ENCODE measurements around the gene MYBBP1A. TPM values are rescaled to one million over a fixed set of nuclear protein-coding genes. Genes with fewer than 3 reads are reported as not detected.

The MYBBP1A gene
- total RNA-seq, 6 experiments from 2014 or later: 16.3 to 32.0 (median 23.7) TPM

DNA sequence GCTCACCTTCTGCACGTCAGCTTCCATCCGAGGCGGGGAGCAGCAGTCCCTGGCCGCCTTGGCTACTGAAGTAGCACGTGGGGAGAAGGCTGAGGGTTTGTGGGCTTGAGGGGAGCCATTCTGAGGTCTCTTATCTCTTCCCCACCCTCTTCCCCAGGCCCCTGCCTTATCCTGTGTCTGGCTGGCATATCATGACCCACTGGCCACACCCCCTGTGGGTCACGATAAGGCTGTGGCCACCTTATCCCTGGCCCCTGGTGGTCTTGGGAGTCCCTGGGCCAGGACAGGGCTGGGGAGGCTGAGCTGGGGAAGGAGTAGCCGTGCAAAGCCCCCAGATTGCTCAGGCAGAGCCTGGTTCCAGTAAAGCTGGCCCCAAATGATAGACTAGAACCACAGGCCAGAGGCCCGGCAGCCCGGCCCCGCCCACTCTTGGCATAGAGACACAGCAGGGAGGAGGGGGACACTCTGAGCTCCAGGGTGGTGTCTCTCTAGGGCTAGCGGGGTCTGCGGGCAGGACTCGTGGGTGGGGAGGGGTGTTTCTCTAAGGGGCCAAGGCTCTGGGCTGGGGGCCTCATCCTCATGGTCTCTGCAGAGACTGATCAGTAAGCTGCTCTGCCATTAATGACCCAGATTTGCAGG, 48.9 kb downstream of the MYBBP1A start:
- no peak overlapping the region for H3K27ac ChIP-seq
- no peak for DNase-seq
- no peak for ATAC-seq
- TF ChIP-seq POLR2A (IDR thresholded peaks at IDR 0.05): no peak
- H3K4me1 ChIP-seq: no peaks in the 10 kb centered on the region
- no peak overlapping the region for H3K4me3 ChIP-seq
- no peaks in the 10 kb centered on the region for H3K9me3 ChIP-seq
- intact Hi-C loops (cut with DNase I): loop anchor here in 1 of 2 donors (10.0 kb wide), 1 partner anchor 81 kb away; no protein-coding TSS in a partner anchor
- WGBS (ENCODE audit: insufficient coverage, low coverage, low lambda C conversion rate, missing lambda C conversion rate): 53% methylated on average over 2 of the region's 13 CpGs
- no peaks in the 10 kb centered on the region for H3K36me3 ChIP-seq
- no peaks in the 10 kb centered on the region for H3K27me3 ChIP-seq

GRCh38 chr17:4505187-4505586, 50.0 kb downstream of the MYBBP1A start:
- ATAC-seq: peak; percentile 14 to 34 (median 24)
- intact Hi-C loops (cut with DNase I): loop anchor here in 1 of 2 donors (10.0 kb wide), 1 partner anchor 80 kb away; no protein-coding TSS in a partner anchor

GRCh38 chr17:4504188-4504587, 51.0 kb downstream of the MYBBP1A start:
- H3K4me1 ChIP-seq: no peaks in the 10 kb centered on the region
- 62% methylated on average over 3 of the region's 5 CpGs for WGBS (ENCODE audit: insufficient coverage, low coverage, low lambda C conversion rate, missing lambda C conversion rate)
- H3K36me3 ChIP-seq: no peaks in the 10 kb centered on the region
- DNase-seq: no peak
- TF ChIP-seq POLR2A (IDR thresholded peaks at IDR 0.05): no peak
- TF ChIP-seq, protein P1, sequence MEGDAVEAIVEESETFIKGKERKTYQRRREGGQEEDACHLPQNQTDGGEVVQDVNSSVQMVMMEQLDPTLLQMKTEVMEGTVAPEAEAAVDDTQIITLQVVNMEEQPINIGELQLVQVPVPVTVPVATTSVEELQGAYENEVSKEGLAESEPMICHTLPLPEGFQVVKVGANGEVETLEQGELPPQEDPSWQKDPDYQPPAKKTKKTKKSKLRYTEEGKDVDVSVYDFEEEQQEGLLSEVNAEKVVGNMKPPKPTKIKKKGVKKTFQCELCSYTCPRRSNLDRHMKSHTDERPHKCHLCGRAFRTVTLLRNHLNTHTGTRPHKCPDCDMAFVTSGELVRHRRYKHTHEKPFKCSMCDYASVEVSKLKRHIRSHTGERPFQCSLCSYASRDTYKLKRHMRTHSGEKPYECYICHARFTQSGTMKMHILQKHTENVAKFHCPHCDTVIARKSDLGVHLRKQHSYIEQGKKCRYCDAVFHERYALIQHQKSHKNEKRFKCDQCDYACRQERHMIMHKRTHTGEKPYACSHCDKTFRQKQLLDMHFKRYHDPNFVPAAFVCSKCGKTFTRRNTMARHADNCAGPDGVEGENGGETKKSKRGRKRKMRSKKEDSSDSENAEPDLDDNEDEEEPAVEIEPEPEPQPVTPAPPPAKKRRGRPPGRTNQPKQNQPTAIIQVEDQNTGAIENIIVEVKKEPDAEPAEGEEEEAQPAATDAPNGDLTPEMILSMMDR (IDR thresholded peaks at IDR 0.05): no peak
- H3K27me3 ChIP-seq: no peaks in the 10 kb centered on the region
- no peak overlapping the region for H3K4me3 ChIP-seq
- no peak for ATAC-seq
- intact Hi-C loops (cut with DNase I): loop anchor here in 1 of 2 donors (10.0 kb wide), 1 partner anchor 79 kb away; no protein-coding TSS in a partner anchor
- H3K9me3 ChIP-seq: no peaks in the 10 kb centered on the region
- H3K27ac ChIP-seq: no peak overlapping the region

More at GRCh38 chr17:4505187-4505586, 50.0 kb downstream of the MYBBP1A start:
- WGBS (ENCODE audit: insufficient coverage, low coverage, low lambda C conversion rate, missing lambda C conversion rate): 100% methylated on average over 1 of the region's 5 CpGs
- no peaks in the 10 kb centered on the region for H3K9me3 ChIP-seq
- DNase-seq: no peak
- no peaks in the 10 kb centered on the region for H3K27me3 ChIP-seq
- TF ChIP-seq POLR2A (IDR thresholded peaks at IDR 0.05): no peak
- TF ChIP-seq, protein P1 (IDR thresholded peaks at IDR 0.05): no peak
- no peaks in the 10 kb centered on the region for H3K4me1 ChIP-seq
- H3K27ac ChIP-seq: no peak overlapping the region
- H3K36me3 ChIP-seq: no peaks in the 10 kb centered on the region
- H3K4me3 ChIP-seq: no peak overlapping the region

- peaks cover 0 to under 1% (median 0%) of the 10 kb centered on the region in 4 donors for H3K4me1 ChIP-seq
- no peak for ATAC-seq
- H3K4me3 ChIP-seq: no peak overlapping the region
- no peak for TF ChIP-seq POLR2A (IDR thresholded peaks at IDR 0.05)
- TF ChIP-seq, protein P1 (IDR thresholded peaks at IDR 0.05): no peak
- DNase-seq: no peak
- no peaks in the 10 kb centered on the region for H3K36me3 ChIP-seq
- H3K27me3 ChIP-seq: no peaks in the 10 kb centered on the region
- no peak overlapping the region for H3K27ac ChIP-seq
- no peaks in the 10 kb centered on the region for H3K9me3 ChIP-seq
- intact Hi-C loops (cut with DNase I): loop anchor here in 1 of 2 donors (10.0 kb wide), 1 partner anchor 79 kb away; no protein-coding TSS in a partner anchor
- WGBS (ENCODE audit: insufficient coverage, low coverage, low lambda C conversion rate, missing lambda C conversion rate): 86% methylated on average over 2 of the region's 4 CpGs
Measured at GRCh38 chr17:4503283-4504025, 51.7 kb downstream of the MYBBP1A start.
